Esophagus squamous epithelium (tissue), 4 donors: ENCODE data around the gene PRKAR1B.

Source experiments
- CTCF ChIP-seq, 6 experiments: fragments of 450-650 bp in 4 of 6; fragments of 200-600 bp in 2 of 6; sonication (generic) in 2 of 6; IDR thresholded peaks; one replicate each; pipeline ENCODE4 v1.5.1; 2016 to 2019; ENCODE audit warnings: antibody characterized with exemption in 6 of 6, mild to moderate bottlenecking in 4 of 6, moderate library complexity in 4 of 6
- POLR2A ChIP-seq, 4 donors: fragments of 450-650 bp; IDR thresholded peaks; one replicate each; pipeline ENCODE4 v1.6.1; 2017; ENCODE audit warnings: antibody characterized with exemption in 4 of 4, mild to moderate bottlenecking in 4 of 4, moderate library complexity in 3 of 4

- no peak for TF ChIP-seq POLR2A (IDR thresholded peaks at IDR 0.05)
- TF ChIP-seq CTCF (IDR thresholded peaks at IDR 0.05) = no peak
Measured at GRCh38 chr7:712381-713138, 14.5 kb downstream of the PRKAR1B start.
